Loucy (cell line): ENCODE measurements around the gene SKA1.

Experiments used
- H2AFZ ChIP-seq: fragments of 200-600 bp; sonication (generic); 2 replicates; pipeline ENCODE4 v1.6.0; 2016; ENCODE audit warnings: antibody characterized with exemption, mild to moderate bottlenecking, low read length, moderate library complexity
- H3F3A ChIP-seq: fragments of 200-600 bp; 2 replicates; pipeline ENCODE4 v1.6.0; 2016; ENCODE audit warnings: antibody characterized with exemption, low read depth, mild to moderate bottlenecking
- H3K27me3 ChIP-seq: fragments of 200-600 bp; sonication (generic); 2 replicates; pipeline ENCODE4 v1.6.1; 2014; ENCODE audit warnings: low read length, mild to moderate bottlenecking; ENCODE audit not compliant: insufficient read depth, poor library complexity, severe bottlenecking
- H3K36me3 ChIP-seq: fragments of 200-600 bp; sonication (generic); 2 replicates; pipeline ENCODE4 v1.6.1; 2016; ENCODE audit warnings: low read length; ENCODE audit not compliant: insufficient read depth
- H3K4me1 ChIP-seq: fragments of 200-600 bp; sonication (generic); 2 replicates; pipeline ENCODE4 v1.5.1; 2014; ENCODE audit warnings: low read length, mild to moderate bottlenecking; ENCODE audit not compliant: insufficient read depth, poor library complexity, severe bottlenecking
- H3K4me2 ChIP-seq: fragments of 200-600 bp; sonication (generic); 2 replicates; pipeline ENCODE4 v1.6.0; 2014; ENCODE audit warnings: antibody characterized with exemption, low read length, low read depth, mild to moderate bottlenecking; ENCODE audit not compliant: poor library complexity, severe bottlenecking
- H3K4me3 ChIP-seq: fragments of 200-600 bp; sonication (generic); 2 replicates; pipeline ENCODE4 v1.5.1; 2014; ENCODE audit warnings: low read length, mild to moderate bottlenecking, mixed read lengths; ENCODE audit not compliant: poor library complexity, severe bottlenecking
- H3K79me2 ChIP-seq: fragments of 200-600 bp; sonication (generic); 2 replicates; pipeline ENCODE4 v1.6.1; 2014; ENCODE audit warnings: low read length; ENCODE audit not compliant: insufficient read depth
- H3K9ac ChIP-seq: fragments of 200-600 bp; sonication (generic); 2 replicates; pipeline ENCODE4 v1.6.0; 2014; ENCODE audit warnings: mild to moderate bottlenecking, low read depth, low read length, moderate library complexity; ENCODE audit not compliant: poor library complexity, severe bottlenecking
- H3K9me2 ChIP-seq: fragments of 200-600 bp; sonication (generic); replicated peaks from 2 replicates; pipeline ENCODE4 v1.6.1; 2016; ENCODE audit warnings: low read depth, low read length, mixed read lengths
- H3K9me3 ChIP-seq: fragments of 200-600 bp; sonication (generic); 2 replicates; pipeline ENCODE4 v1.6.1; 2014; ENCODE audit warnings: mild to moderate bottlenecking, antibody characterized with exemption, low read length, low read depth; ENCODE audit not compliant: insufficient read depth
- H4K20me1 ChIP-seq: fragments of 200-600 bp; sonication (generic); 2 replicates; pipeline ENCODE4 v1.6.0; 2014; ENCODE audit warnings: antibody characterized with exemption, low read length, mild to moderate bottlenecking; ENCODE audit not compliant: insufficient read depth, poor library complexity, severe bottlenecking
- CTCF ChIP-seq: fragments of 200-600 bp; sonication (generic); conservative IDR thresholded peaks from 2 replicates; pipeline ENCODE4 v1.5.1; 2014; ENCODE audit warnings: mild to moderate bottlenecking, antibody characterized with exemption, low read length
- EZH2phosphoT487 ChIP-seq: fragments of 200-600 bp; IDR thresholded peaks from 2 replicates; pipeline ENCODE4 v1.6.1; 2018; ENCODE audit warnings: antibody characterized with exemption, mild to moderate bottlenecking, moderate library complexity, borderline replicate concordance

Gene SKA1, protein sequence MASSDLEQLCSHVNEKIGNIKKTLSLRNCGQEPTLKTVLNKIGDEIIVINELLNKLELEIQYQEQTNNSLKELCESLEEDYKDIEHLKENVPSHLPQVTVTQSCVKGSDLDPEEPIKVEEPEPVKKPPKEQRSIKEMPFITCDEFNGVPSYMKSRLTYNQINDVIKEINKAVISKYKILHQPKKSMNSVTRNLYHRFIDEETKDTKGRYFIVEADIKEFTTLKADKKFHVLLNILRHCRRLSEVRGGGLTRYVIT

DNA sequence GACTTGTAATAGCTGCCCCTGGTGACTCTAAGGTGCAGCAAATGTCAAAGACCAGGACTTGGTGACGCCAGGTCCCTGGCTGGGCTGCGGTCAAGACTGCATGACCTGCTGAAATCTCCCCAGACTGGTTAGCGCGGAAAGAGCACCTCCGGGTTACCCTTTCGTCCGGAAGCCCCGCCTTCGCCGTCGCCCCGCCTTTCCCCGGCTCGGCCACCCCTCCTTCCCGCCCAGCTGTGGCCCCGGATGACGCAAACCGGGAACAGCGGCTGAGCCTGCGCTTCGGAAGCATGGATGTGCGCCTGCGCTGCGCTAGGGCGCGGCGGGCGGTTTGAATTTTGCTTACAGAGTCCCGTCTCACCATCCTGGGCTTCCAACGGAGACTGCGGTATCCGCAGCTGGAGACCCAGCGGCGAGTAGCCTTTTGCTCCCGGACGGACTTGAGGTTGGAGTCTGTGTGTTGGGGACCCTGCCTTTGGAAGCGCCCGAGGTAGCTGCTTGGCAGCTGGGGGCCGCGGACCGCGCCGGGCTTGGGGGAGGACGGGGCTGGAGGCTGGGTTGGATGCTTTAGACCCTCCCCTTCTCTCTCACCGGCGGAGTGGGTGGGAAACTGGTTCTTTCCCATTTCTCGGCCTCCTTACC, at the start of gene SKA1:
Gene SKA1 (plus strand): TSS at position 294 of the 639 bp plus-strand sequence. CDS start 785 bp downstream, outside the sequence.
- H3K36me3 ChIP-seq, result no peaks in the 10 kb centered on the region
- peak within 1 kb of the TSS; percentile 90 for H3K9ac ChIP-seq
- TF ChIP-seq EZH2phosphoT487 (no peak), CTCF (no peak)
- no peaks in the 10 kb centered on the region for H3F3A ChIP-seq
- peak within 1 kb of the TSS; percentile 93 for H2AFZ ChIP-seq
- H3K4me2 ChIP-seq, result peak within 1 kb of the TSS; percentile 83
- H3K27me3 ChIP-seq, result peaks cover 4% of the 10 kb centered on the region
- no peaks in the 10 kb centered on the region for H4K20me1 ChIP-seq
- H3K4me3 ChIP-seq, result peak within 1 kb of the TSS; percentile 91
- H3K79me2 ChIP-seq, result peaks cover 43% of the 10 kb centered on the region
- peaks cover 35% of the 10 kb centered on the region for H3K4me1 ChIP-seq
- 0 out of 2 replicates have a peak, but pooled peaks cover under 1% of the 10 kb centered on the region for H3K9me3 ChIP-seq
- no peaks in the 10 kb centered on the region for H3K9me2 ChIP-seq

- no peaks in the 10 kb centered on the region for H3K79me2 ChIP-seq
- H3K27me3 ChIP-seq, result no peaks in the 10 kb centered on the region
- H3F3A ChIP-seq, result no peaks in the 10 kb centered on the region
- H3K4me1 ChIP-seq, result no peaks in the 10 kb centered on the region
- no peaks in the 10 kb centered on the region for H3K9me3 ChIP-seq
- H3K4me3 ChIP-seq, result no peak overlapping the region
- H3K9ac ChIP-seq, result no peak overlapping the region
- H2AFZ ChIP-seq, result no peak overlapping the region
- no peaks in the 10 kb centered on the region for H3K36me3 ChIP-seq
- TF ChIP-seq EZH2phosphoT487 (no peak), CTCF (no peak)
- no peak overlapping the region for H3K4me2 ChIP-seq
- H3K9me2 ChIP-seq, result no peaks in the 10 kb centered on the region
- H4K20me1 ChIP-seq, result no peaks in the 10 kb centered on the region
These were observed 46.9 kb upstream of the SKA1 start for GRCh38 chr18:50327983-50328382.

- H3K4me1 ChIP-seq, result no peaks in the 10 kb centered on the region
- no peaks in the 10 kb centered on the region for H3K36me3 ChIP-seq
- no peaks in the 10 kb centered on the region for H3K9me2 ChIP-seq
- no peak for TF ChIP-seq CTCF
- no peak for TF ChIP-seq EZH2phosphoT487
- H3K9ac ChIP-seq, result no peak overlapping the region
- no peaks in the 10 kb centered on the region for H4K20me1 ChIP-seq
- no peak overlapping the region for H3K4me3 ChIP-seq
- H3K27me3 ChIP-seq, result no peaks in the 10 kb centered on the region
- no peak overlapping the region for H2AFZ ChIP-seq
- no peaks in the 10 kb centered on the region for H3F3A ChIP-seq
- H3K79me2 ChIP-seq, result no peaks in the 10 kb centered on the region
- H3K9me3 ChIP-seq, result no peaks in the 10 kb centered on the region
- no peak overlapping the region for H3K4me2 ChIP-seq
These were observed 44.7 kb upstream of the SKA1 start for GRCh38 chr18:50330176-50330575.
